GM23338 (cell line): Measurements from ENCODE around the gene LRRC73. TPM values are rescaled to one million over a fixed set of nuclear protein-coding genes. Genes with fewer than 3 reads are reported as not detected.

Experiments
- ATAC-seq: fragments of 200-7000 bp; cut with Tn5 transposase; 3 replicates; pipeline ENCODE4 v1.9.1; 2020
- DNase-seq: peaks from one replicate; pipeline ENCODE4 v3.0.0-alpha.2; 2015; ENCODE audit warnings: low spot score
- H2AFZ ChIP-seq: fragments of 200-600 bp; sonication (generic); 2 replicates; pipeline ENCODE4 v1.8.0; 2016; ENCODE audit warnings: antibody characterized with exemption, mild to moderate bottlenecking, moderate library complexity
- H3F3A ChIP-seq: fragments of 200-600 bp; sonication (generic); replicated peaks from 2 replicates; pipeline ENCODE4 v1.8.0; 2017; ENCODE audit warnings: antibody characterized with exemption, mixed run types, low read depth
- H3K27ac ChIP-seq: fragments of 200-600 bp; sonication (generic); 2 replicates; pipeline ENCODE4 v1.6.1; 2016; ENCODE audit warnings: low read depth
- H3K27me3 ChIP-seq: fragments of 200-600 bp; sonication (generic); 2 replicates; pipeline ENCODE4 v1.8.0; 2016; ENCODE audit warnings: mild to moderate bottlenecking, mixed run types, moderate library complexity; ENCODE audit not compliant: insufficient read depth
- H3K36me3 ChIP-seq: fragments of 200-600 bp; sonication (generic); 2 replicates; pipeline ENCODE4 v1.8.0; 2016; ENCODE audit warnings: mild to moderate bottlenecking; ENCODE audit not compliant: insufficient read depth
- H3K4me1 ChIP-seq: fragments of 200-600 bp; sonication (generic); 2 replicates; pipeline ENCODE4 v1.8.0; 2016; ENCODE audit warnings: mild to moderate bottlenecking, moderate library complexity; ENCODE audit not compliant: insufficient read depth
- H3K4me2 ChIP-seq: fragments of 200-600 bp; sonication (generic); 2 replicates; pipeline ENCODE4 v1.7.1; 2017; ENCODE audit warnings: mixed run types
- H3K4me3 ChIP-seq: fragments of 200-600 bp; sonication (generic); 2 replicates; pipeline ENCODE4 v1.6.1; 2016; ENCODE audit warnings: mixed run types
- H3K79me2 ChIP-seq: fragments of 200-600 bp; sonication (generic); replicated peaks from 2 replicates; pipeline ENCODE4 v1.8.0; 2017; ENCODE audit warnings: mild to moderate bottlenecking; ENCODE audit not compliant: insufficient read depth
- H3K9me2 ChIP-seq: fragments of 200-600 bp; sonication (generic); 2 replicates; pipeline ENCODE4 v1.8.0; 2017; ENCODE audit not compliant: insufficient read depth
- H4K20me1 ChIP-seq: fragments of 200-600 bp; sonication (generic); replicated peaks from 2 replicates; pipeline ENCODE4 v1.8.0; 2017; ENCODE audit warnings: mild to moderate bottlenecking; ENCODE audit not compliant: insufficient read depth
- H3K27ac Mint-ChIP-seq: 2 replicates; pipeline ENCODE4 v1.8.0; 2020; ENCODE audit warnings: inconsistent platforms, mild to moderate bottlenecking, moderate library complexity, mixed read lengths
- H3K27me3 Mint-ChIP-seq: 3 replicates; pipeline ENCODE4 v1.8.0; 2022; ENCODE audit warnings: low read depth, mild to moderate bottlenecking, moderate library complexity, mixed read lengths, inconsistent platforms; ENCODE audit not compliant: insufficient read depth, poor library complexity
- H3K36me3 Mint-ChIP-seq: 3 replicates; pipeline ENCODE4 v1.8.0; 2021; ENCODE audit warnings: low read depth, mild to moderate bottlenecking, inconsistent platforms, moderate library complexity, mixed read lengths
- H3K4me1 Mint-ChIP-seq: 3 replicates; pipeline ENCODE4 v1.8.0; 2020; ENCODE audit warnings: mild to moderate bottlenecking, inconsistent platforms, mixed read lengths
- H3K4me3 Mint-ChIP-seq: 3 replicates; pipeline ENCODE4 v1.8.0; 2021; ENCODE audit warnings: moderate library complexity, mild to moderate bottlenecking, inconsistent platforms, mixed read lengths
- H3K9me3 Mint-ChIP-seq: 3 replicates; pipeline ENCODE4 v1.8.0; 2020; ENCODE audit warnings: moderate library complexity, mild to moderate bottlenecking, inconsistent platforms, mixed read lengths
- CREB1 ChIP-seq: fragments of 250-450 bp; sonication (Bioruptor Pico); IDR thresholded peaks from 2 replicates; pipeline ENCODE4 v1.5.0; 2020; ENCODE audit warnings: low read depth, mild to moderate bottlenecking, moderate library complexity
- CTCF ChIP-seq, 2 experiments: fragments of 200-600 bp in 1 of 2; sonication (generic) in 1 of 2; conservative IDR thresholded peaks; 2 replicates each; pipeline versions ENCODE4 v1.5.1 to v1.6.1; 2016 to 2017; ENCODE audit warnings: antibody characterized with exemption in 2 of 2, low read depth in 2 of 2, mild to moderate bottlenecking in 2 of 2, moderate library complexity in 1 of 2
- ETS1 ChIP-seq: IDR thresholded peaks from 2 replicates; pipeline ENCODE4 v1.6.1; 2016; ENCODE audit warnings: antibody characterized with exemption
- EZH2 ChIP-seq: fragments of 200-600 bp; sonication (generic); IDR thresholded peaks from one replicate; pipeline ENCODE4 v1.8.0; 2017; ENCODE audit warnings: antibody characterized with exemption, mild to moderate bottlenecking, low read depth; ENCODE audit not compliant: unreplicated experiment
- EZH2phosphoT487 ChIP-seq: fragments of 200-600 bp; sonication (generic); IDR thresholded peaks from one replicate; pipeline ENCODE4 v1.8.1; 2018; ENCODE audit warnings: antibody characterized with exemption; ENCODE audit not compliant: unreplicated experiment
- JUNB ChIP-seq: IDR thresholded peaks from one replicate; pipeline ENCODE4 v1.6.1; 2016; ENCODE audit warnings: antibody characterized with exemption; ENCODE audit not compliant: unreplicated experiment
- NANOG ChIP-seq: IDR thresholded peaks from 2 replicates; pipeline ENCODE4 v1.6.1; 2016; ENCODE audit warnings: antibody characterized with exemption, borderline replicate concordance
- POLR2AphosphoS5 ChIP-seq: IDR thresholded peaks from 2 replicates; pipeline ENCODE4 v1.6.1; 2016; ENCODE audit warnings: antibody characterized with exemption, low read depth
- REST ChIP-seq: IDR thresholded peaks from one replicate; pipeline ENCODE4 v1.6.1; 2018; ENCODE audit warnings: antibody characterized with exemption; ENCODE audit not compliant: unreplicated experiment
- STAT1 ChIP-seq: IDR thresholded peaks from one replicate; pipeline ENCODE4 v1.6.1; 2016; ENCODE audit warnings: antibody characterized with exemption; ENCODE audit not compliant: unreplicated experiment
- ZNF114 ChIP-seq: fragments of 250-450 bp; sonication (Bioruptor Pico); IDR thresholded peaks from 2 replicates; pipeline ENCODE4 v1.5.0; 2020; ENCODE audit warnings: mild to moderate bottlenecking, moderate library complexity
- ZNF331 ChIP-seq: fragments of 250-450 bp; sonication (Bioruptor Pico); IDR thresholded peaks from 2 replicates; pipeline ENCODE4 v1.5.0; 2020; ENCODE audit warnings: low read depth, mild to moderate bottlenecking, moderate library complexity
- ZNF462 ChIP-seq: fragments of 250-450 bp; sonication (Bioruptor Pico); IDR thresholded peaks from 2 replicates; pipeline ENCODE4 v1.5.0; 2020; ENCODE audit warnings: mild to moderate bottlenecking, moderate library complexity
- polyA plus RNA-seq: library from polyadenylated mRNA; unstranded; fragments of >200 nt; fragmentation: Nextera tagmentation; extraction: Ambion mirVana; gene quantifications from 2 replicates; pipeline ENCODE4 v1.2.1, GENCODE V29; 2016
- total RNA-seq: library from RNA; depleted of rRNA; stranded (reverse); fragments of >200 nt; shearing (Covaris generic); gene quantifications from 2 replicates; pipeline ENCODE4 v1.2.3, GENCODE V29; 2014

The LRRC73 gene
- total and polyA plus RNA-seq, 2 experiments from 2014 or later: 0.26 to 0.59 TPM

- Histone ChIP-seq H3K4me3 (peak overlapping the region; percentile 81), H3F3A (peaks cover 22% of the 10 kb centered on the region), H3K79me2 (no peaks in the 10 kb centered on the region), H3K4me2 (peak overlapping the region; percentile 95; the same call in 1 of the 2 replicates), H3K36me3 (peaks cover 12% of the 10 kb centered on the region), H2AFZ (no peak overlapping the region; the same call in 1 of the 2 replicates), H3K4me1 (peaks cover 12% of the 10 kb centered on the region; the same call in 1 of the 2 replicates), H3K27me3 (peaks cover 26% of the 10 kb centered on the region), H3K27ac (no peak overlapping the region), H3K9me2 (no peaks in the 10 kb centered on the region), H4K20me1 (no peaks in the 10 kb centered on the region)
- Mint-ChIP-seq H3K4me3 (peak overlapping the region; percentile 79), H3K27ac (no peak overlapping the region), H3K27me3 (peaks cover 39% of the 10 kb centered on the region), H3K4me1 (peaks cover 34% of the 10 kb centered on the region), H3K9me3 (peaks cover 3% of the 10 kb centered on the region; the same call in 2 of the 3 replicates), H3K36me3 (peaks cover 38% of the 10 kb centered on the region)
- DNase-seq: no peak
- no peak for TF ChIP-seq EZH2
- no peak for TF ChIP-seq ZNF462 (CRISPR knock-in tag)
- TF ChIP-seq POLR2AphosphoS5: no peak
- no peak for TF ChIP-seq ETS1
- TF ChIP-seq ZNF114 (CRISPR knock-in tag): no peak
- TF ChIP-seq NANOG: no peak
- no peak for TF ChIP-seq REST
- TF ChIP-seq CTCF (conservative IDR thresholded peaks at IDR 0.05; ENCODE audit: low read depth in 2 of 2): no peak
- no peak for TF ChIP-seq STAT1
- no peak for TF ChIP-seq JUNB
- no peak for TF ChIP-seq EZH2phosphoT487
- TF ChIP-seq ZNF331 (CRISPR knock-in tag): no peak
- TF ChIP-seq CREB1 (CRISPR knock-in tag): no peak
- no peak for ATAC-seq
These were observed 1.5 kb downstream of the LRRC73 start for GRCh38 chr6:43508481-43509141.
